Tibial nerve (tissue), 4 donors: ENCODE results near the gene KLRD1. TPM values are rescaled to one million over a fixed set of nuclear protein-coding genes. Genes with fewer than 3 reads are reported as not detected.

Experiments used
- DNase-seq, 2 donors: peaks; one replicate each; pipeline ENCODE4 v3.0.0-alpha.2; 2019; ENCODE audit warnings: low spot score in 2 of 2
- H3K27ac ChIP-seq, 4 donors: fragments of 200-600 bp; sonication (generic) in 3 of 4; one replicate each; pipeline ENCODE4 v1.5.1; 2017 to 2019; ENCODE audit warnings: mild to moderate bottlenecking in 1 of 4
- H3K27me3 ChIP-seq, 2 donors: fragments of 200-600 bp; sonication (generic) in 1 of 2; one replicate each; pipeline versions ENCODE4 v1.5.1 to v1.6.0; 2017 to 2019
- H3K36me3 ChIP-seq, 3 donors: fragments of 200-600 bp; sonication (generic); one replicate each; pipeline ENCODE4 v1.5.1; 2018 to 2019
- H3K4me1 ChIP-seq, 4 donors: fragments of 200-600 bp; sonication (generic) in 3 of 4; one replicate each; pipeline ENCODE4 v1.5.1; 2017 to 2019
- H3K4me3 ChIP-seq, 4 donors: fragments of 200-600 bp; sonication (generic) in 3 of 4; one replicate each; pipeline ENCODE4 v1.5.1; 2017 to 2019; ENCODE audit warnings: mild to moderate bottlenecking in 1 of 4, moderate library complexity in 1 of 4
- H3K9me3 ChIP-seq, 4 donors: fragments of 200-600 bp; sonication (generic) in 3 of 4; one replicate each; pipeline ENCODE4 v1.5.1; 2017 to 2019
- EP300 ChIP-seq, 2 donors: sonication (generic); formaldehyde crosslinking; IDR thresholded peaks; one replicate each; pipeline ENCODE4 v1.6.1; 2017; ENCODE audit warnings: antibody characterized with exemption in 2 of 2, mild to moderate bottlenecking in 1 of 2
- POLR2A ChIP-seq, 2 donors: fragments of 450-650 bp; IDR thresholded peaks; one replicate each; pipeline ENCODE4 v1.6.1; 2017; ENCODE audit warnings: antibody characterized with exemption in 2 of 2, mild to moderate bottlenecking in 2 of 2, moderate library complexity in 2 of 2
- WGBS, 2 donors: methylation state at CpG; one replicate each; pipeline ENCODE4 v1.1.5; 2018; 5-methylcytosine and 5-hydroxymethylcytosine counted together
- total RNA-seq, 4 donors: library from RNA; depleted of rRNA; stranded (reverse); fragments of >200 nt; gene quantifications; one replicate each; pipeline ENCODE4 v1.1.0, GENCODE V29; 2016
- TF ChIP-seq, protein P1 (sequence below), 5 experiments: fragments of 200-600 bp in 3 of 5; fragments of 450-650 bp in 2 of 5; sonication (generic) in 3 of 5; IDR thresholded peaks; one replicate each; pipeline ENCODE4 v1.5.1; 2016 to 2019; ENCODE audit warnings: antibody characterized with exemption in 5 of 5, mild to moderate bottlenecking in 3 of 5, moderate library complexity in 2 of 5

Gene KLRD1
- total RNA-seq: 1 to 10 TPM in 3 of 4 donors, under 1 TPM in 1; 0.90 to 2.4 (median 1.4) TPM

DNA sequence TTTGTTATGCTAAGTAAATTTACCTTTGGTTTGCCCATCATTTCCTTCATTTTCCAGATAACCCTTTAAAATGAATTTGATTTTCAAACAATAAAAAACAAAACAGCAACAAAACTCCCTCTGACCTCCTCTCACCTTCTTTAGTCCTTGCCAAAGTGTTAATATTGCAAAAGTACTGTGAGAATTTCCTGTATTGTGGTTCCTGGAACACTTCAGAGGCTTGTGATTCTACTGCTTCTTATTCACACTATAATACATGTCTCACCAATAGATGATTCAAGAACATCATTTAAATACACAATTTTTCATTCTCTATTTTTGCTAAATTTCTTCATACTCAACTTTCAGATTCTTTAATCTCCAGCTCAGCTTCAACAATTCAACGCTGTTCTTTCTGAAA, at the start of gene KLRD1:
Gene KLRD1 (plus strand): TSS at position 241 of the 400 bp plus-strand sequence. CDS start 208 bp downstream, outside the sequence.
- Histone ChIP-seq H3K27me3 (no peaks in the 10 kb centered on the region), H3K9me3 (no peaks in the 10 kb centered on the region), H3K4me3 (no peak within 1 kb of the TSS), H3K27ac (no peak within 1 kb of the TSS), H3K4me1 (no peaks in the 10 kb centered on the region), H3K36me3 (no peaks in the 10 kb centered on the region)
- DNase-seq: no peak
- TF ChIP-seq EP300 (IDR thresholded peaks at IDR 0.05): no peak
- WGBS, 2 donors: 86 to 93% methylated on average over 1 of the region's 1 CpG

DNA sequence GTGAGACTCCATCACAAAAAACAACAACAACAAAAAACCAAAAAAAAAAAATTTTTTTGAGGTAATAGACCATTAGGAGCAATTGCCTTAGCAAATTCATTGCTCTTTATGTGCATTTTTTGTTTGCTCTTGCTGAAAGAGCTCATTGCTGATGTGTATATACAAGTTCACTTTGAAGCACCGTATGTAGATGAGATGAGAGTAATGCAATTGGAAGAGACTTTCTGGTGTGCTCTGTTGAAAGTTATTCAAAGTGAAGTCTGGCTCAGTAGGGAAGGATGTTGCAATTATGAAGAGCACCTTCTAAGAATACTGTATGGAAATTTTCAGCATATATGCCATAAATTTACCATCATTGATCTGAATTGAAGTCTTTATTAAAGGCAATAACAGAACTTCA, 46.7 kb upstream of the KLRD1 start:
- no peak overlapping the region for H3K4me3 ChIP-seq
- no peaks in the 10 kb centered on the region for H3K4me1 ChIP-seq
- H3K9me3 ChIP-seq: peaks cover 0 to 2% (median under 1%) of the 10 kb centered on the region in 4 donors
- H3K36me3 ChIP-seq: no peaks in the 10 kb centered on the region
- no peak for DNase-seq
- TF ChIP-seq POLR2A (IDR thresholded peaks at IDR 0.05) (no peak), EP300 (IDR thresholded peaks at IDR 0.05) (no peak)
- TF ChIP-seq, protein P1, sequence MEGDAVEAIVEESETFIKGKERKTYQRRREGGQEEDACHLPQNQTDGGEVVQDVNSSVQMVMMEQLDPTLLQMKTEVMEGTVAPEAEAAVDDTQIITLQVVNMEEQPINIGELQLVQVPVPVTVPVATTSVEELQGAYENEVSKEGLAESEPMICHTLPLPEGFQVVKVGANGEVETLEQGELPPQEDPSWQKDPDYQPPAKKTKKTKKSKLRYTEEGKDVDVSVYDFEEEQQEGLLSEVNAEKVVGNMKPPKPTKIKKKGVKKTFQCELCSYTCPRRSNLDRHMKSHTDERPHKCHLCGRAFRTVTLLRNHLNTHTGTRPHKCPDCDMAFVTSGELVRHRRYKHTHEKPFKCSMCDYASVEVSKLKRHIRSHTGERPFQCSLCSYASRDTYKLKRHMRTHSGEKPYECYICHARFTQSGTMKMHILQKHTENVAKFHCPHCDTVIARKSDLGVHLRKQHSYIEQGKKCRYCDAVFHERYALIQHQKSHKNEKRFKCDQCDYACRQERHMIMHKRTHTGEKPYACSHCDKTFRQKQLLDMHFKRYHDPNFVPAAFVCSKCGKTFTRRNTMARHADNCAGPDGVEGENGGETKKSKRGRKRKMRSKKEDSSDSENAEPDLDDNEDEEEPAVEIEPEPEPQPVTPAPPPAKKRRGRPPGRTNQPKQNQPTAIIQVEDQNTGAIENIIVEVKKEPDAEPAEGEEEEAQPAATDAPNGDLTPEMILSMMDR (IDR thresholded peaks at IDR 0.05): no peak
- no peaks in the 10 kb centered on the region for H3K27me3 ChIP-seq
- H3K27ac ChIP-seq: no peak overlapping the region
- 3 to 8% methylated on average over 1 of the region's 1 CpG for WGBS, 2 donors

- 66% methylated on average over 5 of the region's 5 CpGs for WGBS, 2 donors
- no peaks in the 10 kb centered on the region for H3K27me3 ChIP-seq
- H3K27ac ChIP-seq: no peak overlapping the region
- H3K9me3 ChIP-seq: no peaks in the 10 kb centered on the region
- H3K4me3 ChIP-seq: no peak overlapping the region
- no peak for DNase-seq
- no peaks in the 10 kb centered on the region for H3K4me1 ChIP-seq
- H3K36me3 ChIP-seq: no peaks in the 10 kb centered on the region
- TF ChIP-seq, protein P1 (IDR thresholded peaks at IDR 0.05): no peak
- TF ChIP-seq EP300 (IDR thresholded peaks at IDR 0.05): no peak
- TF ChIP-seq POLR2A (IDR thresholded peaks at IDR 0.05): no peak
Measured at GRCh38 chr12:10268037-10268436, 39.6 kb upstream of the KLRD1 start.

DNA sequence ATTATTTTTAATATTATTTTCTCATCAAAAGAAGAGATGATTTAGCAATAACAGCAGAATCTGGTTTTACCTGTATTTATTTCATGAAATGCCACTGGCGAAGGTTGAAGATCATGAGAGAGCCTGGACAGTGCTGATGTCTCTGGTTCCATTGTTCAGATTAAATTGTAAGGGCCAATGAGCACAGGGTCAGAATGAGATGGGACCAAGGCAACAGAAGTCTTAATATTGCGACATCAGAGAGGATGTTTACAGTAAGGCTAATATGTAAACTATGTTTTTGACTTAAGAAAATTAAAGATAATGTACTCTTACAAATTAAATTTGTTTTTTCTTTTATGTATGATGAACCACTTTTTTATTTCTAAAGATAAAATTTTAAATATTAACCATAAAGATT, 35.2 kb upstream of the KLRD1 start:
- H3K4me3 ChIP-seq: no peak overlapping the region
- H3K9me3 ChIP-seq: peaks cover 0 to 3% (median 0%) of the 10 kb centered on the region in 4 donors
- H3K27ac ChIP-seq: no peak overlapping the region
- 92 to 93% methylated on average over 2 of the region's 2 CpGs for WGBS, 2 donors
- no peaks in the 10 kb centered on the region for H3K27me3 ChIP-seq
- TF ChIP-seq, protein P1 (IDR thresholded peaks at IDR 0.05): no peak
- TF ChIP-seq EP300 (IDR thresholded peaks at IDR 0.05) (no peak), POLR2A (IDR thresholded peaks at IDR 0.05) (no peak)
- no peaks in the 10 kb centered on the region for H3K36me3 ChIP-seq
- no peaks in the 10 kb centered on the region for H3K4me1 ChIP-seq
- DNase-seq: no peak

- H3K9me3 ChIP-seq: peaks cover 0 to 3% (median 0%) of the 10 kb centered on the region in 4 donors
- no peaks in the 10 kb centered on the region for H3K36me3 ChIP-seq
- DNase-seq: no peak
- 78 to 79% methylated on average over 1 of the region's 1 CpG for WGBS, 2 donors
- no peak overlapping the region for H3K27ac ChIP-seq
- no peak for TF ChIP-seq POLR2A (IDR thresholded peaks at IDR 0.05)
- TF ChIP-seq, protein P1 (IDR thresholded peaks at IDR 0.05): no peak
- H3K4me3 ChIP-seq: no peak overlapping the region
- no peaks in the 10 kb centered on the region for H3K27me3 ChIP-seq
- no peaks in the 10 kb centered on the region for H3K4me1 ChIP-seq
Measured at GRCh38 chr12:10276774-10277173, 30.9 kb upstream of the KLRD1 start.

GRCh38 chr12:10278104-10278503, 29.6 kb upstream of the KLRD1 start:
- Histone ChIP-seq H3K4me3 (no peak overlapping the region), H3K4me1 (no peaks in the 10 kb centered on the region), H3K9me3 (peaks cover 0 to 3% (median 0%) of the 10 kb centered on the region in 4 donors), H3K36me3 (no peaks in the 10 kb centered on the region), H3K27ac (no peak overlapping the region), H3K27me3 (no peaks in the 10 kb centered on the region)
- TF ChIP-seq POLR2A (IDR thresholded peaks at IDR 0.05): no peak
- TF ChIP-seq, protein P1 (IDR thresholded peaks at IDR 0.05): no peak
- TF ChIP-seq EP300 (IDR thresholded peaks at IDR 0.05): no peak
- no peak for DNase-seq
- 91 to 98% methylated on average over 2 of the region's 2 CpGs for WGBS, 2 donors
